ENCODE results near the gene TEX52.

TEX52 gene

DNA sequence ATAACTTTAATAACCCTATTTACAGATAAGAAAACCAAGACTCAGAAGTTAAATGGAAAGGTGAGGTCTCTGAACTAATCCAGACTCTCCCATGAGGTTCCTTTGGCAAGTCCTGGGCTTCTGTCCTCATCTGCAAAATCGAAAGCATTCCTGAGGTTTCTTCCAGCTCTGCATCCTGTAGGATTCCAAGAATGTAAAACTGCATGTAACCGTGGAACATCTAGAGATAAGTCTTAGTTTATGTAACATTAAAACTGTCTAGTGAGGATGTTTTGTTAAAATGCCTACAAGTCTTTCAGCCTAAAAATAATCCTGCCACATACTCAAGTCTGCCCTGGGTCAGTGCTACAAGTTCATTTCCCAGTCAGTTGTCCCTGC, 51.7 kb downstream of the TEX52 start:
- DNase-seq: no peak
- in situ Hi-C loops (cut with MboI; ENCODE audit: low pct_unique_long_range_greater_than_20kb, low sequenced_read_pairs): no loop called here

DNA sequence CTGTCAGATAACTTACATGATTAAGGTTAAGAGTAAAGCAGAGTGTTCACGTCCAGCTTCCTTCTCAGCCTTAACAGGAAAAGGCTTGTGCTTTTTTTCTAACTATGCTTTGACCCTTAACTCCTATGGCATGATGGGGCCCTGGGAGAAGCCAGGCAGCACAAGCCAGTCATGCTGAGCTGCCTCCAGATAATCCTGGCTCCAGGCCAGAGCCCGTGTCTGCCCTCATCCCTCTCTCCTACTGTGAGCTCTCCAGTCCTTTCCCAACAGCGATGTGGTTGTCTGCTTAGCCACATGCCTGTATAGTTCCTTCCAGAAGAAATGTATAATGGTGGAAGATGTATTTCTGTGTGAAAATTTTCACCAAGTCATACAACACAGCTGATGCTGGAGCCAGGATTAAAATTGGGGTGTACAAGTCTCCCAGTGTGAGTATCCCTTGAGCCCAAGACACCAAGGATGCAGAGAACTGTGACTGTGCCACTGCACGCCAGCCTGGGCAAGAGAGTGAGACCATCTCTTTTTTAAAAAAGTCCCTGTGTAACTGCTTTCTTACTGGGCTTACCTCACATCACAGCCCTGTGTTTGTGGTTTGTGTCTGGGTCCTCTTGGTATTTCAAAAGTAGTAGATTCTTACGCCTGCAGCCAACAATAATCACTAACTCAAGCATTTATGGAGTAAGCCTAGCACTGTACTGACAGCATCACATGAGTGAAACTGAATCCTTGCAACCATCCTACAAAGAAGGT, 52.3 kb downstream of the TEX52 start:
- in situ Hi-C loops (cut with MboI; ENCODE audit: low pct_unique_long_range_greater_than_20kb, low sequenced_read_pairs): no loop called here
- no peak for DNase-seq

DNA sequence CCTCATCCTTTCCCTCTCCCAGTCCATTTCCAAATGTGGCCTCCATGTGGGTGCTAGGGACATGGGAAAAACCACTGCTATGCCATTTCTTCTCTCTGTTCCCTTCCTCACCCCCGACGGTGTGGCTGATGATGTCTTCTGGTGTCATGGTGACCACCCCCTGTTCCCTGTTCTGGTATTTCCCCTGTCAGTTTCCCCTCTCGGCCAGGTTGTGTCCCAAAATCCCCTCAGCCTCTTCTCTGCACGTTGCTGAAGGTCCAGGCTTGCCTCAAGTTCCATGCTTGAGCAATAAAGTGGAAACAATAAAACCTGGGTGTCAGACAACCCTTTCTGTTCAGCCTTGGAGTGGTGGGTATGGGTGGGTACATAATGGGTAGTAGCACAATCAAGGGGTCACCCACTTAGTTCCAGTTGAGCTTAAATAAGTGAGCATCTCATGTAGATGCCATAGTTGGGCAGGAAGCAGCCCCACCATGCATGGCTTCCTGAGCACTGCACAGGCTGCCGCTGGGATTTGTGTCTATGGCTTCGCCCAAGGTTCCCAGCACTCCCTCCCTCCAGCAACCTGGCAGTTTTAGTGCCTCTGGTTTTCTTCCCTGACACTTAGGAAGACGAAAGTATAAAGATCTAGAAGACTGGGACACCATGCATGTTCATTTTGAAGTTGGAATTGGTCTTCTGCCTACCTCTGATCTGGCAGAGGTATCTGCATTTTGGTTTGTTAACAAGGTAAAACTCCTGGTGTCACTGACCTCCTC, 53.0 kb downstream of the TEX52 start:
- in situ Hi-C loops (cut with MboI; ENCODE audit: low pct_unique_long_range_greater_than_20kb, low sequenced_read_pairs): no loop called here
- DNase-seq: no peak

DNA sequence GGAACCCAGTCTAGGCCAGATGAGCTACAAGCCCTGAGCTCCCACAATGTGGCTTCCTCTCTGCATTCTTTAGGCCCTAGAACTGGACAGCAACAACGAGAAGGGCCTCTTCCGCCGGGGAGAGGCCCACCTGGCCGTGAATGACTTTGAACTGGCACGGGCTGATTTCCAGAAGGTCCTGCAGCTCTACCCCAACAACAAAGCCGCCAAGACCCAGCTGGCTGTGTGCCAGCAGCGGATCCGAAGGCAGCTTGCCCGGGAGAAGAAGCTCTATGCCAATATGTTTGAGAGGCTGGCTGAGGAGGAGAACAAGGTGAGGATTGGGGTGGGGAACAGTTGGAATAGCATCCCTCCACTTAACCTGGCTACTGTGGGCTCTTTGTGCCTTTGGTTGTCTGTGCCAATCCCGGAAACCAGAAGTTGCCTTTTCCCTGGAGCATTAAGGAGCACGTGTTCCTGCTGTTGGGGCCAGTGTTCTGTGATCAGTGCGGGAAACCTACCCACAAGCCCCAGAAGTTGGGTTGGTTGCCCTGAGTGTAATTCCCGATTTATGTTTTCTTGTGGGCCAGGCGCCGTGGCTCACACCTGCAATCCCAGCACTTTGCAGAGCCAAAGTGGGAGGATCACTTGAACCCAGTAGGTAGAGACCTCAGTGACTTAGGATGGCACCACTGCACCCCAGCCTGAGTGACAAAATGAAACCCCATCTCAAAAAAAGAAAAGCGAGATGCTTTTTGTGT, 55.6 kb downstream of the TEX52 start:
- in situ Hi-C loops (cut with MboI; ENCODE audit: low pct_unique_long_range_greater_than_20kb, low sequenced_read_pairs): no loop called here
- no peak for DNase-seq

DNA sequence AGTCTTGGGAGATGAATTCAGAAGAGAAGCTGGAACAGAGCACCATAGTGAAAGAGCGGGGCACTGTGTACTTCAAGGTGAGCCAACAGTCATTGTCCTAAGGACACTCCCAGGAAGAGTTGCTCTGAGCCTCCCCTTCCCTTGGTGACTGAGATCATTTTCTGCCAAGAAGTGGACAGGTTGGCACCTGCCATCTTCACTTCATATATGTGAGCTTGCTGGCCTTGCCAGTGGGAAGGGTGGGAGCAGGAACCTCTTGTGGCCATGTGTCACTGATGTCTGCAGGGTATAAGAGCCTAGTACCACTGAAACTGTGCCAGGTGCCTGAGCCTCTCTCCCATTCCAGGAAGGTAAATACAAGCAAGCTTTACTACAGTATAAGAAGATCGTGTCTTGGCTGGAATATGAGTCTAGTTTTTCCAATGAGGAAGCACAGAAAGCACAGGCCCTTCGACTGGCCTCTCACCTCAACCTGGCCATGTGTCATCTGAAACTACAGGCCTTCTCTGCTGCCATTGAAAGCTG, 56.7 kb downstream of the TEX52 start:
- DNase-seq: no peak
- in situ Hi-C loops (cut with MboI; ENCODE audit: low pct_unique_long_range_greater_than_20kb, low sequenced_read_pairs): no loop called here
